ENCODE measurements around the gene SNU13. TPM values are rescaled to one million over a fixed set of nuclear protein-coding genes. Genes with fewer than 3 reads are reported as not detected.

The SNU13 gene
- total and polyA plus RNA-seq, 2 of the 4 experiments (the other 2 are of a cell fraction), result 122 to 185 TPM

- H3K4me1 ChIP-seq (ENCODE audit: control insufficient read depth, insufficient read depth, low read length), result 0 out of 2 replicates have a peak, but pooled peaks cover 1% of the 10 kb centered on the region
- ChIA-PET POLR2A (ENCODE audit: unreplicated experiment) (no interaction called here), CTCF (no interaction called here)
- H3K4me3 ChIP-seq (ENCODE audit: insufficient read depth, low read depth, low read length), result no peak overlapping the region
- 0 out of 2 replicates have a peak, but pooled peaks cover 7% of the 10 kb centered on the region for H3K9me1 ChIP-seq (ENCODE audit: insufficient read depth, low read length)
- H3K36me3 ChIP-seq (ENCODE audit: control insufficient read depth, insufficient read depth, low read length), result peaks cover 46% of the 10 kb centered on the region
- H3K79me1 ChIP-seq (ENCODE audit: low read depth in 1 of 2, low read length in 2 of 2), result peaks cover 5 to 36% of the 10 kb centered on the region in 2 experiments; a peak in 3 of 4 replicates
- dilution Hi-C loops (cut with HindIII; ENCODE audit: low sequenced_read_pairs, unreplicated experiment) (no loop called here), in situ Hi-C loops (cut with MboI; ENCODE audit: low sequenced_read_pairs) (no loop called here), intact Hi-C loops (cut with micrococcal nuclease) (no loop called here)
- H3K9me3 ChIP-seq (ENCODE audit: control insufficient read depth, insufficient read depth, low read length), result no peaks in the 10 kb centered on the region
- H2AK9ac ChIP-seq (replicated peaks; ENCODE audit: low read depth, low read length, poor library complexity), result no peak overlapping the region
- no CpG with 5 or more reads among the region's 3 CpGs for WGBS, 2 experiments (ENCODE audit: extremely low coverage in 2 of 2, insufficient read length in 1 of 2)
- DNase-seq (peak; percentile 18), ATAC-seq (ENCODE audit: low read depth) (peak; percentile 25; the same call in 1 of the 2 replicates)
- no peak overlapping the region for H4K8ac ChIP-seq (ENCODE audit: low read depth in 2 of 2, low read length in 2 of 2)
- H3K18ac ChIP-seq (ENCODE audit: low read depth, low read length), result no peak overlapping the region
- H4K5ac ChIP-seq (ENCODE audit: low read depth, low read length), result no peak overlapping the region
- H2BK20ac ChIP-seq (ENCODE audit: low read depth, low read length), result no peak overlapping the region
- no peak overlapping the region for H3K14ac ChIP-seq (replicated peaks; ENCODE audit: low read depth, low read length)
- no peak overlapping the region for H3K4ac ChIP-seq (ENCODE audit: low read depth, low read length)
- H3K23ac ChIP-seq (ENCODE audit: low read depth, low read length), result no peak overlapping the region
- H2BK5ac ChIP-seq (ENCODE audit: low read depth, low read length, poor library complexity, severe bottlenecking), result no peak overlapping the region
- no peak overlapping the region for H2AFZ ChIP-seq (replicated peaks; ENCODE audit: low read length, poor library complexity)
- no TSS peak for BruUV-seq (replicated peaks)
- H3K56ac ChIP-seq (ENCODE audit: extremely low read depth, insufficient read depth, low read length), result no peak overlapping the region
- no peak overlapping the region for H2AK5ac ChIP-seq (ENCODE audit: low read depth, low read length)
- no peak overlapping the region for H3K9ac ChIP-seq (ENCODE audit: low read depth, low read length)
- H4K20me1 ChIP-seq (ENCODE audit: insufficient read depth, low read length), result peaks cover 10% of the 10 kb centered on the region; the same call in 1 of the 2 replicates
- H2BK15ac ChIP-seq (ENCODE audit: low read depth, low read length), result no peak overlapping the region
- TF ChIP-seq RCOR1 (IDR thresholded peaks at IDR 0.05; ENCODE audit: insufficient replicate concordance, low read length), result no peak
- H3K27me3 ChIP-seq (ENCODE audit: control insufficient read depth, insufficient read depth, low read length), result no peaks in the 10 kb centered on the region
- H3K27ac ChIP-seq (ENCODE audit: insufficient read depth, low read length), result no peak overlapping the region
- H4K91ac ChIP-seq (ENCODE audit: insufficient read depth, low read depth, low read length), result no peak overlapping the region
- H2BK120ac ChIP-seq (ENCODE audit: low read depth, low read length), result no peak overlapping the region
- H3K4me2 ChIP-seq (ENCODE audit: low read depth, low read length), result no peak overlapping the region
Measured at GRCh38 chr22:41661088-41661487, 27.6 kb downstream of the SNU13 start.

All from IMR-90 (cell line).